ENCODE results near the gene SLC17A6. TPM values are rescaled to one million over a fixed set of nuclear protein-coding genes. Genes with fewer than 3 reads are reported as not detected.

SLC17A6 gene
- total RNA-seq, 4 donors from 2014 or later, result not detected

DNA sequence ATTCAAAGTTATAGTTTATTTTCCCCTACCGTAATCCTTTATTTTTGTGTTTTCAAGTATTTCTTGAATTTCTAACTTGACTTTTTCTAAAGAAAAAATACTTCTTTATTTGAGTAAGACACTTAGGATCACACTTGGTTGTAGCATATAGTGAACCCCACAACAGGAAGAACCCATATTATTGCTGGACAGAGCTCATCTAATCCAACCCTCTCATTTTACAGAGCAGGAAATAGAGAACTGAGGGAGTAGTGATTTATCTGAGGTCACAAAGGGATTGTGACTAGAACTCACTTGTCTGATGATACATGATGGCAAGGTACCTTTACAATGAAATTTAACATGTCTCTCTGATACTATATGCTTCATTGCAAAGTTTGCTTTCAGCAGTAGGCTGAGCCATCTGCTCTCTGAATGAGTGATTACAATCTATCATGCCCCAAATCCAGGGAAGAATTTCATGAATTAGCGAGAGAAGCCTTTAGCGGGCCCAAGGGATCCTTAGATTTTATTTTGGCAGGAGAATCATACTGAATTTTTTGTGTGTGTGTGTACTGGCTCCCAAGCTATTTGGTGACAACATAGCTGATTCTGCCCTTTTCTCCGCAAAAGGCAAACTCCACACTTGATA is 9.8 kb downstream of the SLC17A6 start:
- WGBS, 2 donors (ENCODE audit: low coverage in 1 of 2), result 91 to 96% methylated on average over 4 of the region's 4 CpGs

DNA sequence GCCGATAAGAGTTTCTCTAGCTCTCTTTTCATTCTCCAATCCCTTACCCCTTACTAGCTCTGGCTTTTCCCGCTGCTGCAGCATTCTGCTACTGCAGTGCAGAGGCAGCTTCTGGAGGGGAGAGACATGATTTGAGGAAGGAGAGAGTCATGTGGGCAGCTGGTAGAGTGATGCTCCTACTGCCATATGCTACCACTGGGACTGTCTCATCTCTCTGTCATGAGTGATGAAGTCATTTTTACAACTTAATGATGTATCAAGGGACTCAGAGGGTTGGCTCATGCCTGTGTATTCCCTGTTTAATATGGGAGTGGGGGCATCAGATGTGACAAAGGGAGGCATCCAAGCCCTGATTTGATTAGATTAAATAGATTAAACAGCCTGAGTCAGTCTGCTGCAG is 11.3 kb downstream of the SLC17A6 start:
- TF ChIP-seq EP300 (IDR thresholded peaks at IDR 0.05) (no peak), POLR2A (IDR thresholded peaks at IDR 0.05) (no peak), POLR2AphosphoS5 (IDR thresholded peaks at IDR 0.05) (no peak)
- TF ChIP-seq, protein P1, sequence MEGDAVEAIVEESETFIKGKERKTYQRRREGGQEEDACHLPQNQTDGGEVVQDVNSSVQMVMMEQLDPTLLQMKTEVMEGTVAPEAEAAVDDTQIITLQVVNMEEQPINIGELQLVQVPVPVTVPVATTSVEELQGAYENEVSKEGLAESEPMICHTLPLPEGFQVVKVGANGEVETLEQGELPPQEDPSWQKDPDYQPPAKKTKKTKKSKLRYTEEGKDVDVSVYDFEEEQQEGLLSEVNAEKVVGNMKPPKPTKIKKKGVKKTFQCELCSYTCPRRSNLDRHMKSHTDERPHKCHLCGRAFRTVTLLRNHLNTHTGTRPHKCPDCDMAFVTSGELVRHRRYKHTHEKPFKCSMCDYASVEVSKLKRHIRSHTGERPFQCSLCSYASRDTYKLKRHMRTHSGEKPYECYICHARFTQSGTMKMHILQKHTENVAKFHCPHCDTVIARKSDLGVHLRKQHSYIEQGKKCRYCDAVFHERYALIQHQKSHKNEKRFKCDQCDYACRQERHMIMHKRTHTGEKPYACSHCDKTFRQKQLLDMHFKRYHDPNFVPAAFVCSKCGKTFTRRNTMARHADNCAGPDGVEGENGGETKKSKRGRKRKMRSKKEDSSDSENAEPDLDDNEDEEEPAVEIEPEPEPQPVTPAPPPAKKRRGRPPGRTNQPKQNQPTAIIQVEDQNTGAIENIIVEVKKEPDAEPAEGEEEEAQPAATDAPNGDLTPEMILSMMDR (IDR thresholded peaks at IDR 0.05), result no peak
- H3K36me3 ChIP-seq, result no peaks in the 10 kb centered on the region
- no peaks in the 10 kb centered on the region for H3K9me3 ChIP-seq
- no peak for ATAC-seq
- no peak overlapping the region for H3K4me3 ChIP-seq
- no peaks in the 10 kb centered on the region for H3K4me1 ChIP-seq
- WGBS, 2 donors (ENCODE audit: low coverage in 1 of 2), result 54 to 58% methylated on average over 2 of the region's 2 CpGs
- peaks cover 22% of the 10 kb centered on the region for H3K27me3 ChIP-seq
- H3K27ac ChIP-seq, result no peak overlapping the region

More for the DNA sequence above, 9.8 kb downstream of the SLC17A6 start:
- Histone ChIP-seq H3K36me3 (no peaks in the 10 kb centered on the region), H3K27me3 (peaks cover 38% of the 10 kb centered on the region), H3K9me3 (no peaks in the 10 kb centered on the region), H3K4me3 (no peak overlapping the region), H3K27ac (no peak overlapping the region), H3K4me1 (no peaks in the 10 kb centered on the region)
- TF ChIP-seq, protein P1 (IDR thresholded peaks at IDR 0.05), result no peak
- no peak for ATAC-seq

DNA sequence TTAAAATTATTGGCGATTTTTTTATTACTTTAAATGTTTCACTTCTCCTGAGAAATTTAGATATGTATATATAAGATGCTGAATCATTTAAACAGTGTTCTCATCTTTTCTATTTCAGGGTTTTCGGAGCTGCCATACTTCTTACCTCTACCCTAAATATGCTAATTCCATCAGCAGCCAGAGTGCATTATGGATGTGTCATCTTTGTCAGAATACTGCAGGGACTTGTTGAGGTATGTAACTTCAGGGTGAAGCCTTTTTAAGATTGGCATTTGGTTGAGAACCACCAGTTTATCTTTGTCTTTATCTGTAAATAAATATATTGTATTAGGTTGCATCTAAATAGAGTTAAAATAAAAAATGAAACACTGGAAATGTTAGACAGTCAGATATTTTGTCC is 21.1 kb downstream of the SLC17A6 start:
- Histone ChIP-seq H3K4me1 (no peaks in the 10 kb centered on the region), H3K36me3 (no peaks in the 10 kb centered on the region), H3K9me3 (no peaks in the 10 kb centered on the region), H3K27me3 (peaks cover 5% of the 10 kb centered on the region), H3K4me3 (no peak overlapping the region), H3K27ac (no peak overlapping the region)
- 84% methylated on average over 2 of the region's 2 CpGs for WGBS, 2 donors (ENCODE audit: low coverage in 1 of 2)
- ATAC-seq, result no peak
- TF ChIP-seq EP300 (IDR thresholded peaks at IDR 0.05) (no peak), POLR2AphosphoS5 (IDR thresholded peaks at IDR 0.05) (no peak), POLR2A (IDR thresholded peaks at IDR 0.05) (no peak)
- TF ChIP-seq, protein P1 (IDR thresholded peaks at IDR 0.05), result no peak

DNA sequence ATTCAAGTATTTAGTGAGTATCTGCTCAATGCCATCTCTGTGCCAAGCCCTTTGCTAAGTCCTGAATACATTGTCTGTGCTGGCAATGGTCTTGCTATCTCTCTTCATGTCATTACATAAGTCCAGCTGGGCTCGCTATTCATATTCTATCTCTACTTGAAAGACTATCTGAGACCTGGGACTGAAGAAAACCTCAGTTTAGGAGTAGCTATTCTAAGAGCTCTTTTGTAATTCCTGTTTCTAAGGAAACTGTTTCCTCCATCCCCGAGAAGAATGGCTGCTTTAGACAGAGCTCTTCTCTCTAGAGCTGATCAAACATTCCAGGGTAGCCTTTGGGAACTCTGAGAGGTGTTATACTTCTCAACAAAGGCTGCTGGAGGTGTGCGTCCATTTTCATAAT is 33.0 kb downstream of the SLC17A6 start:
- ATAC-seq, result no peak
- H3K27ac ChIP-seq, result no peak overlapping the region
- no peaks in the 10 kb centered on the region for H3K36me3 ChIP-seq
- H3K9me3 ChIP-seq, result no peaks in the 10 kb centered on the region
- WGBS, 2 donors (ENCODE audit: low coverage in 1 of 2), result 40 to 56% methylated on average over 2 to 3 of the region's 3 CpGs
- no peaks in the 10 kb centered on the region for H3K4me1 ChIP-seq
- H3K4me3 ChIP-seq, result no peak overlapping the region
- TF ChIP-seq, protein P1 (IDR thresholded peaks at IDR 0.05), result no peak
- TF ChIP-seq POLR2A (IDR thresholded peaks at IDR 0.05) (no peak), EP300 (IDR thresholded peaks at IDR 0.05) (no peak), POLR2AphosphoS5 (IDR thresholded peaks at IDR 0.05) (no peak)
- no peaks in the 10 kb centered on the region for H3K27me3 ChIP-seq

DNA sequence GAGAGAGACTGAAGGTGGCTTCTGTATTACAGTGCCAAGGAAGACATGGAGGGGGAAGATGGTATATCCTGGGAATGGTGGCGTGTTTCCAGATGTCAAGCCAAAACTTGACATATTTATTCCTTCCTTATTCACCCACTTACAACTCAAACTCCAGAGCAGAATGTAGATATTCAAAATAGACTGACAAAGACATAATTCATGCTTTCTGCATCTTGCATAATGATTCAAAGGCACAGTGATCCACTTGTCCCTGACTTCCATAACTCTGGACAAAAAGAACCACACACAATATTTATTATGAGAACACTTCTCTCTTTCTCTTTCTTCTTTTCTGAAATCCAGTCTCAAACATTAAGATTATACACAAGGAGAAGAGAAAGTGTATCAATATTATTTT is 48.9 kb downstream of the SLC17A6 start:
- no peaks in the 10 kb centered on the region for H3K4me1 ChIP-seq
- no peaks in the 10 kb centered on the region for H3K36me3 ChIP-seq
- no peak overlapping the region for H3K4me3 ChIP-seq
- ATAC-seq, result no peak
- no peaks in the 10 kb centered on the region for H3K27me3 ChIP-seq
- H3K9me3 ChIP-seq, result no peaks in the 10 kb centered on the region
- TF ChIP-seq EP300 (IDR thresholded peaks at IDR 0.05), result no peak
- TF ChIP-seq, protein P1 (IDR thresholded peaks at IDR 0.05), result no peak
- TF ChIP-seq POLR2A (IDR thresholded peaks at IDR 0.05), result no peak
- TF ChIP-seq POLR2AphosphoS5 (IDR thresholded peaks at IDR 0.05), result no peak
- no peak overlapping the region for H3K27ac ChIP-seq
- WGBS, 2 donors (ENCODE audit: low coverage in 1 of 2), result 46 to 58% methylated on average over 1 of the region's 1 CpG
